KG1 (cell line): Measurements from ENCODE around the gene CCDC87.
"Not testable (repeated sequence)": the region's sequence is repeated elsewhere in the genome, so short reads cannot be mapped to it uniquely, and the experiment has no call there.

Experiments used
- DNase-seq: peaks from one replicate; lab custom pipeline; 2025; lab: John Stamatoyannopoulos, UW

CCDC87 gene

GRCh38 chr11:66614073-66614472, 21.2 kb upstream of the CCDC87 start:
- no peak for DNase-seq

GRCh38 chr11:66612458-66612857, 19.6 kb upstream of the CCDC87 start:
- DNase-seq = no peak

GRCh38 chr11:66609721-66610617, 17.1 kb upstream of the CCDC87 start:
- no peak for DNase-seq

- DNase-seq = no peak
These were observed 14.4 kb upstream of the CCDC87 start for GRCh38 chr11:66607126-66607834.

GRCh38 chr11:66606608-66607007, 13.7 kb upstream of the CCDC87 start:
- DNase-seq = not testable (repeated sequence)

GRCh38 chr11:66604155-66604554, 11.3 kb upstream of the CCDC87 start:
- no peak for DNase-seq

- no peak for DNase-seq
These were observed 10.2 kb upstream of the CCDC87 start for GRCh38 chr11:66603072-66603471.

- DNase-seq = no peak
These were observed 7.9 kb upstream of the CCDC87 start for GRCh38 chr11:66600631-66601233.

GRCh38 chr11:66600219-66600618, 7.4 kb upstream of the CCDC87 start:
- no peak for DNase-seq

GRCh38 chr11:66598993-66599392, 6.1 kb upstream of the CCDC87 start:
- DNase-seq = no peak

- DNase-seq = no peak
These were observed 2.5 kb upstream of the CCDC87 start for GRCh38 chr11:66595245-66595904.

- no peak for DNase-seq
These were observed 787 bp upstream of the CCDC87 start for GRCh38 chr11:66593650-66594049.

- DNase-seq = no peak
These were observed 406 bp upstream of the CCDC87 start for GRCh38 chr11:66593303-66593635.

- no peak for DNase-seq
These were observed 1.7 kb downstream of the CCDC87 start for GRCh38 chr11:66591175-66591574.

- DNase-seq = no peak
These were observed 2.7 kb downstream of the CCDC87 start for GRCh38 chr11:66589996-66590675.

GRCh38 chr11:66589315-66589714, 3.5 kb downstream of the CCDC87 start:
- DNase-seq = not testable (repeated sequence)

GRCh38 chr11:66586136-66586535, 6.7 kb downstream of the CCDC87 start:
- no peak for DNase-seq

GRCh38 chr11:66585447-66585846, 7.4 kb downstream of the CCDC87 start:
- DNase-seq = not testable (repeated sequence)

GRCh38 chr11:66582565-66583147, 10.2 kb downstream of the CCDC87 start:
- not testable (repeated sequence) for DNase-seq

- DNase-seq = no peak
These were observed 11.6 kb downstream of the CCDC87 start for GRCh38 chr11:66581261-66581660.

GRCh38 chr11:66580803-66581202, 12.1 kb downstream of the CCDC87 start:
- DNase-seq = no peak
